ENCODE measurements around the gene SMARCD3. TPM values are rescaled to one million over a fixed set of nuclear protein-coding genes. Genes with fewer than 3 reads are reported as not detected.

Gene SMARCD3
- total RNA-seq, 1 donor from 2014 or later, result 101 TPM

DNA sequence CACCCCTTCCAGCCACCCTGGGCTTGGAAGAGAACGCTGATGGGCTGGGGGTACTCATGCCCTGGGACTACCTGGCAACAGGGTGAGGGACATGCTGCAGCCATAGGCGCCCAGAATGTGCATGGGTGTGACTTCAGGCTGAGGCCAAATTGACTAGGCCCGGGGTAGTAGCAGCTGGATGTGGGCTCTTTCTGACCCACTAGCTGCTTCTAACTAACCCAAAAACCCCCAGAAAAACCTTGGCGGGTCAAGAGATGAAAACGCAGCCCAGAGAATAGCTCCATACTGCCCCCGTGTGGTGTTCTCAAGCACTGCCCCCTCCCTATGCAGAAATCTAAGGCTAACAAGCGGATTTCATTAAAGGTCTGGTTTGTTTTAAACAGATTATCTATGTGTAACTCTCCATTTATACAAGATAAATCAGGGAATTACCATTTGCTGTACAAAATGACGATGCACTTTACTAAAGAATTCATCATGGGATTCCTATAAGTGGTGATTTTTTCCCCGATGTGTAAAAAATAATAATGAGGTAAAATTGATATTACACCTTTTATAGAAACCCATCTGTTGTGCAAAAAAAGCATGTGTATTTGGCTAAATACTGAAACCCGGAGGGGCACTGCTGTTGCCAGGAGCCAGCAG, 4.2 kb downstream of the SMARCD3 start:
- Histone ChIP-seq H3K4me1 (ENCODE audit: control insufficient read depth in 3 of 3, insufficient read depth in 3 of 3, low read length in 3 of 3) (peaks cover 47 to 54% (median 50%) of the 10 kb centered on the region in 3 donors), H3K9ac (ENCODE audit: low read depth in 1 of 3, low read length in 3 of 3) (peak overlapping the region in 2 of 3 donors; percentile 43 to 97), H3K27ac (ENCODE audit: low read depth, low read length) (no peak overlapping the region), H3K27me3 (ENCODE audit: control insufficient read depth in 3 of 3, insufficient read depth in 3 of 3, low read length in 3 of 3) (peaks cover 0 to 7% (median 0%) of the 10 kb centered on the region in 3 donors), H3K4me3 (ENCODE audit: low read length in 3 of 3) (peak overlapping the region; percentile 23 to 67 (median 28)), H3K9me3 (ENCODE audit: control insufficient read depth in 3 of 3, low read length in 3 of 3) (no peaks in the 10 kb centered on the region), H3K36me3 (ENCODE audit: control insufficient read depth in 3 of 3, insufficient read depth in 3 of 3, low read length in 3 of 3) (peaks cover 28 to 29% (median 29%) of the 10 kb centered on the region in 3 donors)

DNA sequence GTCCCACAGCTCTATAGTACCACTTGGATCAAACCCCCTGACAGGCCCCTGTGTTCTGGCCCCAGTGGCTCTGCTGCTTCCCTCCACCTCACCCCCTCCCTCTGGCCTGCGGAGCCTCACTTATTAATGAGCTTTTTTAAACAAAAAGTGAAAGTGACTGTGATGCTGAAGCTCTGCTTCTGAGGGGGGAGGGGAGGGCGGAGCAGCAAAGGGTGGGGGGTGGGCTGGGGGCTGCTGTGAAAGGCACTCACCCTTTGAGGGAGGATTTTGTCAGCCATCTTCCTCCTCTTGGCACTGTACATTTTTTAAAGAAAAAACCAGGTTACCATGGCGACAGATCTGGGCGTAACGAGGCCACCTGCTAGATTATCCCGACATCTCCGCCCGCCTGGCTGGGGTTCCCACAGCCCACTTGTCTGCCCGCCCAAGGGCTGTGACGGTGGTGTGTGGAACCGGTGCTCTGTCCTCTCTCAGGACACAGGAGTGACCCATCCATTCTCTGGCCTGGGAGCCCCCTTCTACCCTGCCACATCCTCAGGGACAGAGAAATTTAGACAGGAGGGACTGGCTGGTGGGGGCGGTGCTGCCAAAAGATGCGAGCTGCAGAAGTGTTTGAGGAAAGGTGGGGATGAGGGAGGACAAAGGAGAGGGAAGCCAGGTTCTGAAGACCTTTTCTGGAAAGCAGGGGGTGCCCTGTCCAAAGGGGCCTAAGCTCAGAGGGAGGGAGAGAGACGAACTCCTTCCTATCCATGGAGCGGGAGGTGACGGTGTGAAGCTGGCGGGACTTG, 4.9 kb downstream of the SMARCD3 start:
- Histone ChIP-seq H3K36me3 (ENCODE audit: control insufficient read depth in 3 of 3, insufficient read depth in 3 of 3, low read length in 3 of 3) (peaks cover 34 to 36% (median 36%) of the 10 kb centered on the region in 3 donors), H3K4me3 (ENCODE audit: low read length in 3 of 3) (peak overlapping the region in 1 of 3 donors; percentile 22), H3K4me1 (ENCODE audit: control insufficient read depth in 3 of 3, insufficient read depth in 3 of 3, low read length in 3 of 3) (peaks cover 44 to 51% (median 51%) of the 10 kb centered on the region in 3 donors)

DNA sequence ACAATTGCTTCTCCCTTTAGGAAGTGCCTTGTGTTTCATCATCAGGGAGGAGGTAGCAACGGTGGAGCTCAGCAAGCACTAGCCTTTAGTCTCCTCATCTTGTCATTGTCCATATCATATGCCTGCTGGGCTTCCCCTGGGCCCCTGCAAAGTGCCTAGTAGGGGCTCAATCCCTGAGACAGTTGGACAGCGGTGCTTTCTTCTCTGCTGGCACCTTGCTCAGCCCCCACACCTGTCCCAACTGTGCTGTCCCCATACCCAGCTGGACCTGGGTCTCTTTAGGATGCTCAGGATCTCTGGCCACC, 5.5 kb downstream of the SMARCD3 start:
- H3K9ac ChIP-seq (ENCODE audit: low read depth in 1 of 3, low read length in 3 of 3), result peak overlapping the region in 1 of 3 donors; percentile 20
- H3K36me3 ChIP-seq (ENCODE audit: control insufficient read depth in 3 of 3, insufficient read depth in 3 of 3, low read length in 3 of 3), result peaks cover 36 to 40% (median 36%) of the 10 kb centered on the region in 3 donors
- peaks cover 45 to 56% (median 52%) of the 10 kb centered on the region in 3 donors for H3K4me1 ChIP-seq (ENCODE audit: control insufficient read depth in 3 of 3, insufficient read depth in 3 of 3, low read length in 3 of 3)
- peaks cover 0 to 7% (median 0%) of the 10 kb centered on the region in 3 donors for H3K27me3 ChIP-seq (ENCODE audit: control insufficient read depth in 3 of 3, insufficient read depth in 3 of 3, low read length in 3 of 3)
- H3K27ac ChIP-seq (ENCODE audit: low read depth, low read length), result no peak overlapping the region
- H3K4me3 ChIP-seq (ENCODE audit: low read length in 3 of 3), result no peak overlapping the region
- H3K9me3 ChIP-seq (ENCODE audit: control insufficient read depth in 3 of 3, low read length in 3 of 3), result no peaks in the 10 kb centered on the region

More for the DNA sequence above, 4.9 kb downstream of the SMARCD3 start:
- H3K27me3 ChIP-seq (ENCODE audit: control insufficient read depth in 3 of 3, insufficient read depth in 3 of 3, low read length in 3 of 3), result peaks cover 0 to 7% (median 0%) of the 10 kb centered on the region in 3 donors
- no peak overlapping the region for H3K27ac ChIP-seq (ENCODE audit: low read depth, low read length)
- H3K9me3 ChIP-seq (ENCODE audit: control insufficient read depth in 3 of 3, low read length in 3 of 3), result no peaks in the 10 kb centered on the region
- peak overlapping the region in 1 of 3 donors; percentile 97 for H3K9ac ChIP-seq (ENCODE audit: low read depth in 1 of 3, low read length in 3 of 3)

DNA sequence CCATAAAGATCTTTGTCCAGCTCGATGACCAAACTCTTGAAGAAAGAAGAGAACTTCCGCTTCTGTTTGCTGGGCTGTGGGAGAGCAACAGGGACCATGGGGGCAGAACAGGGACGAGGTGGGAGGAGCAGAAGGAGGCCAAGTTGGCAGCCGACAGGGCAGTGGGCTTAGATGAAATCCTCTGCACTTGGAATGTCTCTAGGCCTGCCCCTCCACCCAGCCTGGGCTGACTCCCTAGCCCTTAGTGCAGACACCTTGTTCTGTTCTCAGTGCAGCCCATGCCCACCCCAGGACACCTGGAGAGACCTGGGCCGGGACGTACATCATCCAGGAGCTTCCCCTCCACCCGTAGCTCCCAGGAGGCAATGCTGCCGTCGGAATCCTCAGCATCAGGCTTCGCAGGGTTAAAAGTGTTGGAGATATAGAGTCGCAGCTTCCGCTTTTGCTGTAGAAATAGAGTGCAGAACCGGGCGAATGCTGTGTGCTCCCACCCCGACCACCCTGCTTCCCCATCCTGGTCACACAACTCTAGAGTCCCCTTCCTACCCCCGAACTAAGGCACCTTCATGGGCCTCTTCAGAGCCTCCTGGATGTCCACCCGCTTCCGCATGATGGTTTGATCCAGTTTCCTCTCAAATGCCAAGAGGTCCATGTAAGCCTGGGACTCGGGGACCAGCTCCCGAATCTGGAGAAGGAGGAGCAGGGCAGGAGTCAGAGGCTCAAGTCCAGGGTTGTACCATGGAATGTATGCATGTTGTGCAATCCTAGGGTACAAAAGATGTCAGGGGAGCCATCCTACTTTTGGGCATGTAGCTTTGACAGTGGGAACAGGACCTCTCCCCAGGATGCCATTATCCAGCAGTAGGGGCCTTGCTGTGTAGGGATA, 6.1 kb downstream of the SMARCD3 start:
- H3K9ac ChIP-seq (ENCODE audit: low read depth in 1 of 3, low read length in 3 of 3), result no peak overlapping the region
- no peak overlapping the region for H3K4me3 ChIP-seq (ENCODE audit: low read length in 3 of 3)
- H3K36me3 ChIP-seq (ENCODE audit: control insufficient read depth in 3 of 3, insufficient read depth in 3 of 3, low read length in 3 of 3), result peaks cover 39 to 44% (median 40%) of the 10 kb centered on the region in 3 donors
- no peak overlapping the region for H3K27ac ChIP-seq (ENCODE audit: low read depth, low read length)
- H3K9me3 ChIP-seq (ENCODE audit: control insufficient read depth in 3 of 3, low read length in 3 of 3), result no peaks in the 10 kb centered on the region
- peaks cover 44 to 56% (median 53%) of the 10 kb centered on the region in 3 donors for H3K4me1 ChIP-seq (ENCODE audit: control insufficient read depth in 3 of 3, insufficient read depth in 3 of 3, low read length in 3 of 3)
- peaks cover 0 to 7% (median 0%) of the 10 kb centered on the region in 3 donors for H3K27me3 ChIP-seq (ENCODE audit: control insufficient read depth in 3 of 3, insufficient read depth in 3 of 3, low read length in 3 of 3)

DNA sequence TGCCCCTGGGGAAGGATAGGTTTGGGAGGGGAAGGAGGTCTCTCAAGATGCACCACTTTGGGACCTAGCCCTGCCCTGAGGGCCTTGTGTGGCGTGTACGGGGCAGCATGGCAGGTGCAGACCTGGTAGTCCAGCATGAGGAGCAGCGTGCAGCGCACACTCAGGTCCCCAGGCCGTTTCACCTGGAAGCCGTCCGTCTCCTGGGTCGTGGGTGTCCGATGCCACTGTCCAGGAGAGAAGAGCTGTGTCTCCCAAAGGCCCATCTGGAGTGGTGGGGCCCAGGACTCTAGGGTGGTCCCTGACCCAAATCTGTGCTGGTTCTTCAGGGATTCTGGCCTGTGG, 6.8 kb downstream of the SMARCD3 start:
- peaks cover 0 to 7% (median 0%) of the 10 kb centered on the region in 3 donors for H3K27me3 ChIP-seq (ENCODE audit: control insufficient read depth in 3 of 3, insufficient read depth in 3 of 3, low read length in 3 of 3)
- H3K9me3 ChIP-seq (ENCODE audit: control insufficient read depth in 3 of 3, low read length in 3 of 3), result no peaks in the 10 kb centered on the region
- peaks cover 41 to 51% (median 44%) of the 10 kb centered on the region in 3 donors for H3K36me3 ChIP-seq (ENCODE audit: control insufficient read depth in 3 of 3, insufficient read depth in 3 of 3, low read length in 3 of 3)
- no peak overlapping the region for H3K27ac ChIP-seq (ENCODE audit: low read depth, low read length)
- H3K4me3 ChIP-seq (ENCODE audit: low read length in 3 of 3), result no peak overlapping the region
- peak overlapping the region in 1 of 3 donors; percentile 21 for H3K9ac ChIP-seq (ENCODE audit: low read depth in 1 of 3, low read length in 3 of 3)
- peaks cover 43 to 55% (median 53%) of the 10 kb centered on the region in 3 donors for H3K4me1 ChIP-seq (ENCODE audit: control insufficient read depth in 3 of 3, insufficient read depth in 3 of 3, low read length in 3 of 3)

DNA sequence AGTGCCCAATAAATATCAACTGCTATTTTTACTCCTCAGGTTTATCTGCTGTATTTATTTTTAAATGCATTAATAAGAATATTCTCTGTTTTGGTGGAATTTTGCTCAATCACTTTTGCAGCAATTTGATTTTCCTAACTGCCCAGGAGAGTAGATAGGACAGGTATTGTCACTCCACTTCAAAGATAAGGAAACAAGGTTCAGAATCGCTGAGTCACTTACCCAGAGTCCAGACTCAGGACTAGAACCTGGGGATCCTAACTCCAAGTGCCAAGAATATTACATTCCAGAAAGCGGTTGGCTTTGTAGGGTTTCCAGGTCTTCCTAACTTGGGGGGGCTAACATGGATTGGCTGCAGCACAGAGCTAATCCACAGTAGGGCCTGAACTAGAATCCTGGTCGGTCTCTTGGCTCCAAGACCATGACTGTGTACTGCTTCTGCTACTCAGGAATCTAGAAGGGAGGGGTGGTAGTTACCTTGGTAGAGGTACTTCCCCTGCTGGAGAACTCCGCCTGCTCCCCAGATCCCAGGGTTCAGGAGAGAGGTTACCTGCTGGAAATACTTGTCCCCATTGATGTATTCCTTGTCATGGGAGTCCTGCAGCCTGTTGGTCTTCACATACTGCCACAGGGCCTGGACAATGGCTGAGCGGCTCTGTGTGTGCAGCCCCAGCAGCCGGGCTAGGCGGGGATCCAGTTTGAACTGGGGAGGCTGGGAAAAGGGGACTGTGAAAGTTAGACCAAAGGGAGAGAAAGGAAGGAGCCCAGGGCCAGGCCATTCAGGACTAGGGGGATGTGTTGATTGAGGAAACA, 7.3 kb downstream of the SMARCD3 start:
- peaks cover 0 to 4% (median 0%) of the 10 kb centered on the region in 3 donors for H3K27me3 ChIP-seq (ENCODE audit: control insufficient read depth in 3 of 3, insufficient read depth in 3 of 3, low read length in 3 of 3)
- H3K9me3 ChIP-seq (ENCODE audit: control insufficient read depth in 3 of 3, low read length in 3 of 3), result no peaks in the 10 kb centered on the region
- H3K9ac ChIP-seq (ENCODE audit: low read depth in 1 of 3, low read length in 3 of 3), result peak overlapping the region in 2 of 3 donors; percentile 51 to 62
- H3K36me3 ChIP-seq (ENCODE audit: control insufficient read depth in 3 of 3, insufficient read depth in 3 of 3, low read length in 3 of 3), result peaks cover 46 to 57% (median 50%) of the 10 kb centered on the region in 3 donors
- H3K4me1 ChIP-seq (ENCODE audit: control insufficient read depth in 3 of 3, insufficient read depth in 3 of 3, low read length in 3 of 3), result peaks cover 39 to 52% (median 51%) of the 10 kb centered on the region in 3 donors
- H3K4me3 ChIP-seq (ENCODE audit: low read length in 3 of 3), result no peak overlapping the region
- no peak overlapping the region for H3K27ac ChIP-seq (ENCODE audit: low read depth, low read length)

DNA sequence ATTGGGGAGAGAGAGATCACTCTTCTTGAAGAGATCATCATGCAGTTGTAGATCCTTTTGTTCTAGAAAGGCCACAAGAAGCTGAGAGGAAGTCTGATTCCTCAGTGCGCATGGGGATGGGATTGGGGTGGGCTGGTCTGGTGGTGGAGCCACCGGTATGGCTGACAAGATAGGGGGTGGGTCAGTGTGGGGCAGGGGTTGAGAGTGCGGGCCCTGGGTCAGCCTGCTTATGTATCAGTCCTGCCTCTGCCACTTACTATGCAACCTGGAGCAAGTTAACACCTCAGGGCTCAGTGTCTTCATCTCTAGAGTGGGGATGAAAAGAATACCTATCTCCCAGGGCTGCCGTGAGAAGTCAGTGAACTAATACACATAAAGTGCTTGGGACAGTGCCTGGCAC, 8.0 kb downstream of the SMARCD3 start:
- H3K27ac ChIP-seq (ENCODE audit: low read depth, low read length), result peak overlapping the region; percentile 26
- H3K4me1 ChIP-seq (ENCODE audit: control insufficient read depth in 3 of 3, insufficient read depth in 3 of 3, low read length in 3 of 3), result peaks cover 33 to 46% (median 46%) of the 10 kb centered on the region in 3 donors

DNA sequence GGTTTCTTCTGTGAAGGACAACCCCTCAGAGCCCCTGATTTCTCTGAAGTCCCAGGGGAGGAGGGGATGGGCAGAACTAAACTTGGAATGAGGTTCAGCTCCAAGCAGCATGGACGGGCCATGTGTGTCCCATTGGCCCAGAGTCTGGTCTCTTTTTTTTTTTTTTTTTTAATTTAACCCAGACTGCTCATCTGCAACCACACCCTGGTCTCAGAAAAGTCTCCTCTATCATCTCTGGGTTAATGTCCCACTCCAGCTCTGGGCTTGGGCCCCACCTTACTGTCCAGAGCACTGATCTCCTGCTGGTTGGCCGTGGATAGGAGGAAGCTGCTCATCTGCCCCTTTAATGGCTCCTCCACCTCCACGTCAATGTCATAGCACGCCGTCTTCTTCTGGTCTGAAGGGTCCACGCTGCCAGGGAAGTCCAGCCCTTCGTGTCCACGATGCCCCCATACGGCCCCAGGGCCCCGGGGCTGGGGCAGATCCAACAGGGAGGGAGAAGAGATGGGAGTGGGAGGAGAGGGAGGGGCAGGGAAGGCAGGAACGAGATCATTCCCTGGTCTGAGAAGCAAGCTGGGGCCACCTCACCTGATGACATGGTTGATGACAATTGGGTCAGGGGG, 8.5 kb downstream of the SMARCD3 start:
- peaks cover 29 to 47% (median 42%) of the 10 kb centered on the region in 3 donors for H3K4me1 ChIP-seq (ENCODE audit: control insufficient read depth in 3 of 3, insufficient read depth in 3 of 3, low read length in 3 of 3)
- peaks cover 0 to under 1% (median 0%) of the 10 kb centered on the region in 3 donors for H3K27me3 ChIP-seq (ENCODE audit: control insufficient read depth in 3 of 3, insufficient read depth in 3 of 3, low read length in 3 of 3)
- H3K27ac ChIP-seq (ENCODE audit: low read depth, low read length), result peak overlapping the region; percentile 26
- peak overlapping the region in 1 of 3 donors; percentile 10 for H3K9ac ChIP-seq (ENCODE audit: low read depth in 1 of 3, low read length in 3 of 3)
- no peak overlapping the region for H3K4me3 ChIP-seq (ENCODE audit: low read length in 3 of 3)
- peaks cover 52 to 67% (median 61%) of the 10 kb centered on the region in 3 donors for H3K36me3 ChIP-seq (ENCODE audit: control insufficient read depth in 3 of 3, insufficient read depth in 3 of 3, low read length in 3 of 3)
- H3K9me3 ChIP-seq (ENCODE audit: control insufficient read depth in 3 of 3, low read length in 3 of 3), result no peaks in the 10 kb centered on the region

More for the DNA sequence above, 8.0 kb downstream of the SMARCD3 start:
- Histone ChIP-seq H3K4me3 (ENCODE audit: low read length in 3 of 3) (no peak overlapping the region), H3K9me3 (ENCODE audit: control insufficient read depth in 3 of 3, low read length in 3 of 3) (no peaks in the 10 kb centered on the region), H3K27me3 (ENCODE audit: control insufficient read depth in 3 of 3, insufficient read depth in 3 of 3, low read length in 3 of 3) (peaks cover 0 to 3% (median 0%) of the 10 kb centered on the region in 3 donors), H3K9ac (ENCODE audit: low read depth in 1 of 3, low read length in 3 of 3) (peak overlapping the region in 1 of 3 donors; percentile 10), H3K36me3 (ENCODE audit: control insufficient read depth in 3 of 3, insufficient read depth in 3 of 3, low read length in 3 of 3) (peaks cover 46 to 61% (median 56%) of the 10 kb centered on the region in 3 donors)

Data from skeletal muscle tissue (tissue), 4 donors.